ENCODE measurements around the gene ULBP3. TPM values are rescaled to one million over a fixed set of nuclear protein-coding genes. Genes with fewer than 3 reads are reported as not detected.

The ULBP3 gene
- total RNA-seq, 1 experiment from 2014 or later, result 18.4 TPM

DNA sequence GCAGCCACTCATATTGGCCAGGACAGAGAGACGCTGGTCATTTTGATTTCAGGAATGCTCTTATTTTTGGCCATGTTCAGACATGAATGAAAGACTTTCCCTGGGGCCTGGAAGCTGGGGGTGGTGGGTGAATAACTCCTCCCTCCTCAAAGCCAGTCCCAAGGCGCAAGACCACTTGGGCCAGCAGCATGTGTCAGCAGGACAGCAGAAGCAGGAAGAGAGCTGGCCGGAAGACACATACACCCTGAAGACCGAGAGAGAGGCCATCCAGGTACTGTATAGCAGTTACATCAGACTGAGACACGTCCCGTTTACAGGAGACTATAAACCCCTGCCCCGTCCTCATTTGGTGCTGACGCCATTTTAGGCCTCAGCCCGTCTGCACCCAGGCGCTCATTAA lies 29.2 kb upstream of the ULBP3 start:
- intact Hi-C loops (cut with micrococcal nuclease), result no loop called here
- no peak overlapping the region for H3K27ac ChIP-seq (ENCODE audit: low read depth, low read length)
- TF ChIP-seq TCF7L2 (IDR thresholded peaks at IDR 0.05; ENCODE audit: borderline replicate concordance, extremely low read depth, insufficient read depth, insufficient read length) (no peak), SIN3A (IDR thresholded peaks at IDR 0.05; ENCODE audit: low read depth) (no peak), MAX (IDR thresholded peaks at IDR 0.05) (no peak), ZNF274 (IDR thresholded peaks at IDR 0.05; ENCODE audit: low read depth, low read length) (no peak), RAD21 (IDR thresholded peaks at IDR 0.05; ENCODE audit: low read depth) (no peak), SRF (IDR thresholded peaks at IDR 0.05; ENCODE audit: low read depth) (no peak), ATF3 (IDR thresholded peaks at IDR 0.05) (no peak)
- no peaks in the 10 kb centered on the region for H4K20me1 ChIP-seq (ENCODE audit: insufficient read depth)
- H3K4me3 ChIP-seq (replicated peaks in 1 of 2; ENCODE audit: low read depth in 1 of 2, low read length in 2 of 2), result no peak overlapping the region
- POLR2A ChIA-PET, result interaction anchor here (0.6 kb wide), 1 partner anchor 637 kb away, joined by 3 read pairs; no protein-coding TSS in a partner anchor
- peaks cover 4% of the 10 kb centered on the region; the same call in 1 of the 2 replicates for H3K27me3 ChIP-seq (ENCODE audit: insufficient read depth, low read length)
- no peak overlapping the region for H2AFZ ChIP-seq (ENCODE audit: low read depth, low read length, poor library complexity, severe bottlenecking)
- H3K4me2 ChIP-seq (ENCODE audit: low read length), result no peak overlapping the region
- H3K9ac ChIP-seq (ENCODE audit: low read length), result no peak overlapping the region
- H3K9me2 ChIP-seq (ENCODE audit: insufficient read depth), result no peaks in the 10 kb centered on the region
- no peak for ATAC-seq
- BruUV-seq (replicated peaks), result no TSS peak
- H3K36me3 ChIP-seq (ENCODE audit: control insufficient read depth in 1 of 2, insufficient read depth in 2 of 2, low read length in 2 of 2), result no peaks in the 10 kb centered on the region
- DNase-seq (ENCODE audit: low read depth, low spot score), result no peak
- no peaks in the 10 kb centered on the region for H3K4me1 ChIP-seq (ENCODE audit: control insufficient read depth in 1 of 2, insufficient read depth in 2 of 2, low read length in 2 of 2)
- CTCF ChIA-PET, result no interaction called here
- H3K79me2 ChIP-seq (ENCODE audit: insufficient read depth, low read length), result no peaks in the 10 kb centered on the region
- RAD21 ChIA-PET (ENCODE audit: low non-redundant PET in 1 of 2, low total read pairs in 2 of 2, uncharacterized antibody in 2 of 2, unreplicated experiment in 2 of 2), result no interaction called here
- no peaks in the 10 kb centered on the region for H3K9me3 ChIP-seq (ENCODE audit: control insufficient read depth in 1 of 2, insufficient read depth in 1 of 2, low read depth in 1 of 2, low read length in 2 of 2)

GRCh38 chr6:150093397-150093796 lies 24.5 kb upstream of the ULBP3 start:
- BruUV-seq (replicated peaks), result no TSS peak
- Histone ChIP-seq H3K4me3 (replicated peaks in 1 of 2; ENCODE audit: low read depth in 1 of 2, low read length in 2 of 2) (no peak overlapping the region), H3K9me3 (ENCODE audit: control insufficient read depth in 1 of 2, insufficient read depth in 1 of 2, low read depth in 1 of 2, low read length in 2 of 2) (no peaks in the 10 kb centered on the region), H4K20me1 (ENCODE audit: insufficient read depth) (no peaks in the 10 kb centered on the region), H2AFZ (ENCODE audit: low read depth, low read length, poor library complexity, severe bottlenecking) (no peak overlapping the region), H3K27ac (ENCODE audit: low read depth, low read length) (no peak overlapping the region), H3K9ac (ENCODE audit: low read length) (no peak overlapping the region), H3K4me1 (ENCODE audit: control insufficient read depth in 1 of 2, insufficient read depth in 2 of 2, low read length in 2 of 2) (no peaks in the 10 kb centered on the region), H3K4me2 (ENCODE audit: low read length) (no peak overlapping the region), H3K36me3 (ENCODE audit: control insufficient read depth in 1 of 2, insufficient read depth in 2 of 2, low read length in 2 of 2) (no peaks in the 10 kb centered on the region), H3K9me2 (ENCODE audit: insufficient read depth) (no peaks in the 10 kb centered on the region), H3K79me2 (ENCODE audit: insufficient read depth, low read length) (no peaks in the 10 kb centered on the region), H3K27me3 (ENCODE audit: insufficient read depth, low read length) (peaks cover 4% of the 10 kb centered on the region; the same call in 1 of the 2 replicates)
- DNase-seq (ENCODE audit: low read depth, low spot score), result no peak
- ChIA-PET POLR2A (no interaction called here), RAD21 (ENCODE audit: low non-redundant PET in 1 of 2, low total read pairs in 2 of 2, uncharacterized antibody in 2 of 2, unreplicated experiment in 2 of 2) (no interaction called here), CTCF (interaction anchor here (1.5 kb wide), 1 partner anchor 13 kb away, joined by 4 read pairs; no protein-coding TSS in a partner anchor)
- no peak for ATAC-seq
- TF ChIP-seq CEBPB (IDR thresholded peaks at IDR 0.05; ENCODE audit: low read depth), result no peak
- intact Hi-C loops (cut with micrococcal nuclease), result no loop called here

Measured in HCT116 (cell line).